Psoas muscle (tissue), 8 donors: ENCODE results near the gene PCDH9. TPM values are rescaled to one million over a fixed set of nuclear protein-coding genes. Genes with fewer than 3 reads are reported as not detected.

Experiments
- ATAC-seq, 4 donors: fragments of 200-7000 bp; cut with Tn5 transposase; one replicate each; pipeline ENCODE4 v1.9.1; 2020; ENCODE audit warnings: moderate library complexity in 3 of 4, mild to moderate bottlenecking in 2 of 4
- DNase-seq, 2 donors: peaks; one replicate each; pipeline ENCODE4 v3.0.0-alpha.2; 2020
- H3K27ac ChIP-seq: fragments of 200-600 bp; one replicate; pipeline ENCODE4 v1.8.0; 2022
- H3K27me3 ChIP-seq, 3 donors: fragments of 200-600 bp in 1 of 3; one replicate each; pipeline versions ENCODE4 v1.6.1 to v1.8.0; 2013 to 2022; ENCODE audit warnings: low read length in 2 of 3, mild to moderate bottlenecking in 2 of 3, moderate library complexity in 1 of 3; ENCODE audit not compliant: insufficient read depth in 3 of 3
- H3K36me3 ChIP-seq, 2 donors: fragments of 200-600 bp in 1 of 2; one replicate each; pipeline versions ENCODE4 v1.6.1 to v1.8.0; 2013 to 2022; ENCODE audit warnings: low read depth in 1 of 2, mild to moderate bottlenecking in 1 of 2, moderate library complexity in 1 of 2; ENCODE audit not compliant: insufficient read depth in 1 of 2
- H3K4me1 ChIP-seq: fragments of 200-600 bp; one replicate; pipeline ENCODE4 v1.8.0; 2022
- H3K4me3 ChIP-seq: fragments of 200-600 bp; one replicate; pipeline ENCODE4 v1.8.0; 2022; ENCODE audit warnings: mild to moderate bottlenecking
- H3K9me3 ChIP-seq: fragments of 200-600 bp; one replicate; pipeline ENCODE4 v1.8.0; 2022
- CTCF ChIP-seq: fragments of 200-600 bp; IDR thresholded peaks from one replicate; pipeline ENCODE4 v1.8.0; 2022; ENCODE audit warnings: antibody characterized with exemption
- WGBS, 3 donors: extraction: QIAGEN DNeasy Blood & Tissue Kit; methylation state at CpG; one replicate each; pipeline versions ENCODE4 v1.1.6 to v1.1.7; 2013; 5-methylcytosine and 5-hydroxymethylcytosine counted together
- intact Hi-C, 2 donors: fragments of 100-400 bp; cut with DNase I; formaldehyde crosslinking; loops; one replicate each; pipeline versions ENCODE4 v1.11.0 to v1.14.2; 2022
- polyA plus RNA-seq, 3 donors: library from polyadenylated mRNA; stranded (reverse); fragments of 200-250 nt; gene quantifications; one replicate each; pipeline ENCODE4 v1.2.3, GENCODE V29; 2013
- total RNA-seq, 4 donors: library from RNA; stranded (reverse); fragmentation: NEBNext Ultra II Directional in 2 of 4; extraction: Animal tissue kit (Norgen Biotek cat#: 25700) in 2 of 4; gene quantifications; one replicate each; pipeline versions ENCODE4 v1.2.1 to v1.2.4, GENCODE V29; 2021 to 2023
- donor health status: healthy with polysubstance abuse.
- donor health status: DM: no; HTN: no; CAD: no; lungs with moderate emphysema.
- donor health status: Bipolar disorder and iron deficiency.
- donor health status: healthy.
- donor health status: DM: yes; HTN: yes; CAD: no.
- donor health status: DM: no; HTN: no; CAD: no.
- donor health status: DM: no; HTN: no; CAD: no.
- donor health status: DM: yes; HTN: yes; CAD: no.

The PCDH9 gene
- total and polyA plus RNA-seq, 7 donors = 0.27 to 4.9 (median 2.1) TPM

GRCh38 chr13:66402546-66402945 lies 827.6 kb downstream of the PCDH9 start:
- H3K27ac ChIP-seq = no peak overlapping the region
- intact Hi-C loops = no loop called here
- H3K4me1 ChIP-seq = peaks cover 13% of the 10 kb centered on the region
- DNase-seq (no peak), ATAC-seq (no peak)
- WGBS, 3 donors = 92% methylated on average over 2 of the region's 2 CpGs
- H3K4me3 ChIP-seq = no peak overlapping the region
- no peaks in the 10 kb centered on the region for H3K36me3 ChIP-seq
- TF ChIP-seq CTCF = no peak
- H3K9me3 ChIP-seq = no peaks in the 10 kb centered on the region
- H3K27me3 ChIP-seq = no peaks in the 10 kb centered on the region

GRCh38 chr13:66402066-66402465 lies 828.1 kb downstream of the PCDH9 start:
- Histone ChIP-seq H3K4me1 (peaks cover 13% of the 10 kb centered on the region), H3K27me3 (no peaks in the 10 kb centered on the region), H3K36me3 (no peaks in the 10 kb centered on the region), H3K9me3 (no peaks in the 10 kb centered on the region), H3K4me3 (no peak overlapping the region), H3K27ac (no peak overlapping the region)
- whole genome bisulfite sequencing, 3 donors = 67 to 87% (median 84%) methylated on average over 1 of the region's 1 CpG
- no peak for DNase-seq
- no peak for ATAC-seq
- TF ChIP-seq CTCF = no peak
- intact Hi-C loops = no loop called here

DNA sequence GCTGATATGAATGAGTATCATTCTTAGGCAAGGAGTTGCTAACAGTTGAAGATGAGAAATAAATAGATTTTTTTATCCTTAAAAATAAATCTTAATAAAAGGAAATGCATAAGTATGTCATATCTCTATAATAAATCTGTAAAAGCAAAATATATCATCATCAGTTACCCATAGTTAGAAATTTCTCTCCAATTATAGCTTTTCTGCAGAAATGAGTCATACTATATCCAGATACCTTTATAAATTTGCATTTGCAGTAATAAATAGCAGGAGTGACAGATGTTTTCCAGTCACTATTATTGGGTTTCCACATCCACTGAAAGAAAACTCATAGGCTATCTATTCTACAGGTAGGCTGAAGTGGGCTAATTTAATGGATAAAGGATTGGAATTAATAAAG lies 829.8 kb downstream of the PCDH9 start:
- Histone ChIP-seq H3K4me1 (no peaks in the 10 kb centered on the region), H3K36me3 (no peaks in the 10 kb centered on the region), H3K4me3 (no peak overlapping the region), H3K27me3 (no peaks in the 10 kb centered on the region), H3K9me3 (no peaks in the 10 kb centered on the region), H3K27ac (no peak overlapping the region)
- ATAC-seq (no peak), DNase-seq (no peak)
- no peak for TF ChIP-seq CTCF
- intact Hi-C loops = no loop called here

- H3K4me3 ChIP-seq = no peak overlapping the region
- H3K4me1 ChIP-seq = no peaks in the 10 kb centered on the region
- H3K27ac ChIP-seq = no peak overlapping the region
- no peak for TF ChIP-seq CTCF
- WGBS, 3 donors = 89 to 93% (median 91%) methylated on average over 1 of the region's 1 CpG
- no peaks in the 10 kb centered on the region for H3K36me3 ChIP-seq
- no peaks in the 10 kb centered on the region for H3K9me3 ChIP-seq
- no peaks in the 10 kb centered on the region for H3K27me3 ChIP-seq
- intact Hi-C loops = no loop called here
- no peak for DNase-seq
- no peak for ATAC-seq
These were observed 830.3 kb downstream of the PCDH9 start for GRCh38 chr13:66399873-66400272.

DNA sequence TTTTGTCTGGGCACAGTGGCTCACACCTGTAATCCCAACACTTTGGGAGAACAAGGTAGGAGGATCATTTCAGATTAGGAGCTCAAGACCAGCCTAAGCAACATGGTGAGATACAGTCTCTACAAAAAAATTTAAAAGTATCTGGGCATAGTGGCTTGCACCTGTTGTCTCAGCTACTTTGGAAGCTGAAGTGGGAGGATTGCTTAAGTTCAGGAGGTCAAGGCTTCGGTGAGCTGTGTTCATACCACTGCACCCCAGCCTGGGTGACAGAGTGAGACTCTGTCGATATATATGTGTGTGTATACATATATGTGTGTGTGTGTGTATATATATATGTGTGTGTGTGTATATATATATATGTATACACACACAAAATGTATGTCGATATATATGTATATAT lies 833.0 kb downstream of the PCDH9 start:
- ATAC-seq (no peak), DNase-seq (no peak)
- no peaks in the 10 kb centered on the region for H3K9me3 ChIP-seq
- H3K4me3 ChIP-seq = no peak overlapping the region
- no peaks in the 10 kb centered on the region for H3K27me3 ChIP-seq
- WGBS, 3 donors = 68 to 78% (median 70%) methylated on average over 3 of the region's 3 CpGs
- no peak overlapping the region for H3K27ac ChIP-seq
- TF ChIP-seq CTCF = no peak
- no peaks in the 10 kb centered on the region for H3K4me1 ChIP-seq
- no peaks in the 10 kb centered on the region for H3K36me3 ChIP-seq
- intact Hi-C loops = no loop called here
